SK-N-SH treated with all-trans-retinoic acid at 6 μM for 48 hours (cell line): Measurements from ENCODE around the gene TSGA10IP.

Experiments
- ATAC-seq: fragments of 200-7000 bp; cut with Tn5 transposase; 3 replicates; pipeline ENCODE4 v1.9.1; 2020; ENCODE audit warnings: mild to moderate bottlenecking, moderate library complexity
- ARNTL ChIP-seq: fragments of 450-650 bp; formaldehyde crosslinking; IDR thresholded peaks from 2 replicates; pipeline ENCODE4 v1.5.0; 2020; ENCODE audit warnings: low read depth, mild to moderate bottlenecking, moderate library complexity, borderline replicate concordance
- BACH2 ChIP-seq: fragments of 250-450 bp; sonication (Bioruptor Pico); IDR thresholded peaks from 2 replicates; pipeline ENCODE4 v1.9.0; 2021; ENCODE audit warnings: mild to moderate bottlenecking, borderline replicate concordance
- CSRNP3 ChIP-seq: fragments of 250-450 bp; sonication (Bioruptor Pico); IDR thresholded peaks from 2 replicates; pipeline ENCODE4 v1.5.1; 2021; ENCODE audit warnings: mild to moderate bottlenecking, moderate library complexity
- ESRRG ChIP-seq: fragments of 250-450 bp; sonication (Bioruptor Pico); IDR thresholded peaks from 2 replicates; pipeline ENCODE4 v1.6.1; 2021; ENCODE audit warnings: mild to moderate bottlenecking
- GLIS3 ChIP-seq: fragments of 250-450 bp; sonication (Bioruptor Pico); IDR thresholded peaks from 2 replicates; pipeline ENCODE4 v1.5.0; 2020; ENCODE audit warnings: mild to moderate bottlenecking, moderate library complexity
- ISL1 ChIP-seq: fragments of 250-450 bp; sonication (Bioruptor Pico); IDR thresholded peaks from 2 replicates; pipeline ENCODE4 v2.1.2; 2022; ENCODE audit warnings: mild to moderate bottlenecking, moderate library complexity
- OSR1 ChIP-seq: fragments of 250-450 bp; sonication (Bioruptor Pico); IDR thresholded peaks from 2 replicates; pipeline ENCODE4 v1.8.0; 2022; ENCODE audit warnings: moderate library complexity, mild to moderate bottlenecking, inconsistent platforms
- PATZ1 ChIP-seq: fragments of 250-450 bp; sonication (Bioruptor Pico); IDR thresholded peaks from 2 replicates; pipeline ENCODE4 v1.8.0; 2020; ENCODE audit warnings: mild to moderate bottlenecking, moderate library complexity, borderline replicate concordance
- POU6F1 ChIP-seq: fragments of 250-450 bp; sonication (Bioruptor Pico); IDR thresholded peaks from 2 replicates; pipeline ENCODE4 v1.8.0; 2021; ENCODE audit warnings: low read depth, mild to moderate bottlenecking, moderate library complexity, borderline replicate concordance
- RARB ChIP-seq: fragments of 250-450 bp; sonication (Bioruptor Pico); IDR thresholded peaks from 2 replicates; pipeline ENCODE4 v1.8.0; 2021; ENCODE audit warnings: mild to moderate bottlenecking, moderate library complexity
- SNAI2 ChIP-seq: fragments of 250-450 bp; sonication (Bioruptor Pico); IDR thresholded peaks from 2 replicates; pipeline ENCODE4 v1.5.0; 2020; ENCODE audit warnings: mild to moderate bottlenecking, moderate library complexity
- TCF4 ChIP-seq: fragments of 250-450 bp; sonication (Bioruptor Pico); IDR thresholded peaks from 2 replicates; pipeline ENCODE4 v1.8.0; 2021; ENCODE audit warnings: mild to moderate bottlenecking, moderate library complexity, borderline replicate concordance
- TSHZ2 ChIP-seq: fragments of 250-450 bp; sonication (Bioruptor Pico); IDR thresholded peaks from 2 replicates; pipeline ENCODE4 v1.5.0; 2020; ENCODE audit warnings: mild to moderate bottlenecking, moderate library complexity
- ZC3H10 ChIP-seq: fragments of 250-450 bp; sonication (Bioruptor Pico); IDR thresholded peaks from 2 replicates; pipeline ENCODE4 v1.5.1; 2021; ENCODE audit warnings: mild to moderate bottlenecking, moderate library complexity
- ZFP3 ChIP-seq: fragments of 250-450 bp; sonication (Bioruptor Pico); IDR thresholded peaks from 2 replicates; pipeline ENCODE4 v1.5.0; 2020; ENCODE audit warnings: mild to moderate bottlenecking, moderate library complexity
- ZFP30 ChIP-seq: fragments of 450-650 bp; formaldehyde crosslinking; IDR thresholded peaks from 2 replicates; pipeline ENCODE4 v1.5.0; 2022; ENCODE audit warnings: mild to moderate bottlenecking, moderate library complexity
- ZNF565 ChIP-seq: fragments of 450-650 bp; formaldehyde crosslinking; conservative IDR thresholded peaks from 2 replicates; pipeline ENCODE4 v1.5.0; 2020; ENCODE audit warnings: low read depth, mild to moderate bottlenecking, moderate library complexity
- ZNF70 ChIP-seq: fragments of 450-650 bp; formaldehyde crosslinking; IDR thresholded peaks from 2 replicates; pipeline ENCODE4 v1.5.0; 2020; ENCODE audit warnings: mild to moderate bottlenecking, moderate library complexity
- ZNF8 ChIP-seq: fragments of 450-650 bp; formaldehyde crosslinking; IDR thresholded peaks from 2 replicates; pipeline ENCODE4 v1.5.0; 2020; ENCODE audit warnings: mild to moderate bottlenecking, moderate library complexity
- TF ChIP-seq, protein P1 (sequence below): fragments of 250-450 bp; sonication (Bioruptor Pico); IDR thresholded peaks from 2 replicates; pipeline ENCODE4 v1.5.1; 2020; ENCODE audit warnings: low read depth, mild to moderate bottlenecking, moderate library complexity

TSGA10IP gene

DNA sequence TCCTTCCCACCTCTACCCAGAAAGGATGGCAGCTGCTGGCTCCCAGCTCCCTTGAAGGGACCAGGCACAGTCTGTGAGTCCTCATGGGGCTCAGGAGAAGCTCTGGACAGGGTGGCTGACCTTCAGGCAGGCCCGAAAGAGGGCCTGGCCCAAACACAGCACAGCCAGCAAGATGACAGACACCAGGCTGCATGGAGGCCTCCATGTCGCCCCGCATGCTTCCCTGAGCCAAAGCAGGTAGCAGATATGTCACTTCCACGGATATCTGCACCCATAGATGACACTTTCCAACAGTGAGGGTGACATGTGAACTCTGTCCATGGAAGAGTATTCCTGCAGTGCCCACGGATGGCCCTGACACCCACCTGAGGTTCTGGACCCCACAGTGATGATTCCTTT, 38.3 kb downstream of the TSGA10IP start:
- TF ChIP-seq PATZ1 (CRISPR knock-in tag): no peak
- no peak for TF ChIP-seq ZNF70 (CRISPR knock-in tag)
- no peak for TF ChIP-seq CSRNP3 (CRISPR knock-in tag)
- TF ChIP-seq ARNTL (CRISPR knock-in tag): no peak
- TF ChIP-seq RARB (CRISPR knock-in tag): no peak
- TF ChIP-seq TCF4 (CRISPR knock-in tag): no peak
- no peak for TF ChIP-seq POU6F1 (CRISPR knock-in tag)
- TF ChIP-seq ZNF8 (CRISPR knock-in tag): no peak
- no peak for TF ChIP-seq SNAI2
- no peak for TF ChIP-seq ESRRG (CRISPR knock-in tag)
- no peak for TF ChIP-seq ZFP30 (CRISPR knock-in tag)
- no peak for TF ChIP-seq OSR1
- no peak for TF ChIP-seq ISL1 (CRISPR knock-in tag)
- no peak for TF ChIP-seq ZFP3
- TF ChIP-seq, protein P1, sequence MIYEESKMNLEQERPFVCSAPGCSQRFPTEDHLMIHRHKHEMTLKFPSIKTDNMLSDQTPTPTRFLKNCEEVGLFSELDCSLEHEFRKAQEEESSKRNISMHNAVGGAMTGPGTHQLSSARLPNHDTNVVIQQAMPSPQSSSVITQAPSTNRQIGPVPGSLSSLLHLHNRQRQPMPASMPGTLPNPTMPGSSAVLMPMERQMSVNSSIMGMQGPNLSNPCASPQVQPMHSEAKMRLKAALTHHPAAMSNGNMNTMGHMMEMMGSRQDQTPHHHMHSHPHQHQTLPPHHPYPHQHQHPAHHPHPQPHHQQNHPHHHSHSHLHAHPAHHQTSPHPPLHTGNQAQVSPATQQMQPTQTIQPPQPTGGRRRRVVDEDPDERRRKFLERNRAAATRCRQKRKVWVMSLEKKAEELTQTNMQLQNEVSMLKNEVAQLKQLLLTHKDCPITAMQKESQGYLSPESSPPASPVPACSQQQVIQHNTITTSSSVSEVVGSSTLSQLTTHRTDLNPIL (CRISPR knock-in tag): no peak
- no peak for TF ChIP-seq ZNF565 (CRISPR knock-in tag)
- ATAC-seq: no peak

GRCh38 chr11:65987336-65987735, 42.1 kb downstream of the TSGA10IP start:
- TF ChIP-seq ZC3H10 (CRISPR knock-in tag): no peak
- no peak for TF ChIP-seq ARNTL (CRISPR knock-in tag)
- TF ChIP-seq BACH2: no peak
- no peak for TF ChIP-seq CSRNP3 (CRISPR knock-in tag)
- TF ChIP-seq PATZ1 (CRISPR knock-in tag): no peak
- TF ChIP-seq TSHZ2 (CRISPR knock-in tag): no peak
- TF ChIP-seq, protein P1 (CRISPR knock-in tag): no peak
- no peak for TF ChIP-seq ZFP3
- no peak for TF ChIP-seq ZNF565 (CRISPR knock-in tag)
- no peak for TF ChIP-seq SNAI2
- TF ChIP-seq ZFP30 (CRISPR knock-in tag): no peak
- no peak for TF ChIP-seq ESRRG (CRISPR knock-in tag)
- no peak for TF ChIP-seq RARB (CRISPR knock-in tag)
- TF ChIP-seq ISL1 (CRISPR knock-in tag): no peak
- no peak for TF ChIP-seq OSR1
- TF ChIP-seq ZNF70 (CRISPR knock-in tag): no peak
- TF ChIP-seq GLIS3 (CRISPR knock-in tag): no peak
- TF ChIP-seq, all 23 proteins: peak for 0

More at GRCh38 chr11:65987336-65987735, 42.1 kb downstream of the TSGA10IP start:
- no peak for ATAC-seq
